Suprapubic skin (tissue), 4 donors: Measurements from ENCODE around the gene PSMC5. TPM values are rescaled to one million over a fixed set of nuclear protein-coding genes. Genes with fewer than 3 reads are reported as not detected.
"Not testable (repeated sequence)": the region's sequence is repeated elsewhere in the genome, so short reads cannot be mapped to it uniquely, and the experiment has no call there.

ENCODE experiments used
- DNase-seq, 2 donors: peaks; one replicate each; pipeline ENCODE4 v3.0.0-alpha.2; 2019; ENCODE audit warnings: low spot score in 2 of 2
- H3K27ac ChIP-seq: fragments of 200-600 bp; sonication (generic); one replicate; pipeline ENCODE4 v1.5.1; 2019
- H3K27me3 ChIP-seq: fragments of 200-600 bp; sonication (generic); one replicate; pipeline ENCODE4 v1.5.1; 2019
- H3K36me3 ChIP-seq: fragments of 200-600 bp; sonication (generic); one replicate; pipeline ENCODE4 v1.5.1; 2019
- H3K4me1 ChIP-seq: fragments of 200-600 bp; sonication (generic); one replicate; pipeline ENCODE4 v1.5.1; 2019
- H3K4me3 ChIP-seq: fragments of 200-600 bp; sonication (generic); one replicate; pipeline ENCODE4 v1.5.1; 2019; ENCODE audit warnings: mild to moderate bottlenecking
- H3K9me3 ChIP-seq: fragments of 200-600 bp; sonication (generic); one replicate; pipeline ENCODE4 v1.5.1; 2019
- CTCF ChIP-seq, 2 donors: fragments of 200-600 bp in 1 of 2; fragments of 450-650 bp in 1 of 2; sonication (generic) in 1 of 2; IDR thresholded peaks; one replicate each; pipeline ENCODE4 v1.5.1; 2016 to 2019; ENCODE audit warnings: antibody characterized with exemption in 2 of 2, mild to moderate bottlenecking in 1 of 2, moderate library complexity in 1 of 2
- EP300 ChIP-seq: sonication (generic); formaldehyde crosslinking; IDR thresholded peaks from one replicate; pipeline ENCODE4 v1.6.1; 2017; ENCODE audit warnings: antibody characterized with exemption
- POLR2A ChIP-seq, 2 donors: fragments of 450-650 bp; IDR thresholded peaks; one replicate each; pipeline ENCODE4 v1.6.1; 2017; ENCODE audit warnings: antibody characterized with exemption in 2 of 2, mild to moderate bottlenecking in 2 of 2, moderate library complexity in 2 of 2
- POLR2AphosphoS5 ChIP-seq, 3 donors: sonication (generic); formaldehyde crosslinking; IDR thresholded peaks; one replicate each; pipeline ENCODE4 v1.6.1; 2017; ENCODE audit warnings: antibody characterized with exemption in 3 of 3
- WGBS: methylation state at CpG from one replicate; pipeline ENCODE4 v1.1.5; 2018; 5-methylcytosine and 5-hydroxymethylcytosine counted together
- total RNA-seq, 4 donors: library from RNA; depleted of rRNA; stranded (reverse); fragments of >200 nt; gene quantifications; one replicate each; pipeline ENCODE4 v1.1.0, GENCODE V29; 2016

Gene PSMC5
- total RNA-seq, 4 donors from 2014 or later = 105 to 144 (median 118) TPM

DNA sequence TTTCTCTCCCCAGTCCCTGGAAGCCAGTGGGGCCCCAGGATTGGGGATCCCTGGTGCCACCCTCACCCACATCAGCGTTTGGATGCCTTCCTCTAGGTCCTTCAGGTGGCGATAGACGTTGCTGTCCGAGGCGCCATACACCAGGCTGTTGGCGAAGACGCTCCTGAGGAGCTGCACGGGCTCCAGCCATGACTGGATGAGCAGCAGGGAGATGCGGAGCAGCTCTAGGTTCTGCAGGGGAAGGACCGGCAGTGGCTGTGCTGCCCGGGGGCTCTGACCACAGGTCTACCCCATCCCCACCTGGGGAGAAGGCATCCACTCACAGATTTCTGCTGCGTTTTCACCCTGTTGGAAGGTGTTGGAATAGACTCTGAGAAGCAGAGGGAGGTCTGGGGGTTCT is 53.5 kb downstream of the PSMC5 start:
- Histone ChIP-seq H3K27me3 (no peaks in the 10 kb centered on the region), H3K27ac (no peak overlapping the region), H3K36me3 (no peaks in the 10 kb centered on the region), H3K4me3 (no peak overlapping the region), H3K9me3 (no peaks in the 10 kb centered on the region), H3K4me1 (no peaks in the 10 kb centered on the region)
- no CpG with 5 or more reads among the region's 12 CpGs for WGBS
- TF ChIP-seq POLR2AphosphoS5 (IDR thresholded peaks at IDR 0.05) = no peak
- TF ChIP-seq POLR2A (IDR thresholded peaks at IDR 0.05) = no peak
- no peak for TF ChIP-seq EP300
- TF ChIP-seq CTCF (IDR thresholded peaks at IDR 0.05) = no peak
- no peak for DNase-seq

DNA sequence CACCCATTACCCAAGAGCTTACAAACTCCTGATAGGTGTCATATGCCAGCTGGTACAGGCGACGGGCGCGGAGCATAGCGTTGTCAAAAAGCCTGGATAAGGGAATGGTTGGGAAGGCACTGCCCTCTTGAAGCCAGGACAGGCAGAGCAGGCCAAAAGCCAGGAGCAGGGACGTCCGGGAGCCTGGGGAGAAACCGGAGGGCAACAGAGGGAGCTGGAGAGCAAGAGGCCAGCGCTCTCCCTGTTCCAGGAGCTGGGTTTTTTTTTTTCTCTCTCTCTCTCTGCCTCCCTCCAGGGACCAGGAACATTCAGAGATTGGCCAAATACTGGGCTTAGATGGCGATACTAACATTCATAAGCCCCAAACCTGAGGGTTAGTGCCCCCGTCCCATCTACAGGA is 54.1 kb downstream of the PSMC5 start:
- not testable (repeated sequence) for H3K27me3 ChIP-seq, H3K4me1 ChIP-seq, DNase-seq, H3K4me3 ChIP-seq, H3K36me3 ChIP-seq, H3K27ac ChIP-seq, H3K9me3 ChIP-seq
- 73% methylated on average over 11 of the region's 11 CpGs for WGBS

Other genes with a start within 250 kb of the PSMC5 start
- 10 to 100 TPM in 2 of 4 donors, 1 to 10 TPM in 2; 9.3 to 20.2 (median 10.2) TPM for gene TACO1, start 226.5 kb upstream of the PSMC5 start, total RNA-seq
- 10 to 100 TPM; 31.6 to 55.1 (median 44.3) TPM for gene MAP3K3, start 205.0 kb upstream of the PSMC5 start, total RNA-seq
- gene LIMD2, start 127.3 kb upstream of the PSMC5 start, total RNA-seq = 1 to 10 TPM; 5.0 to 9.4 (median 6.8) TPM
- gene STRADA, start 85.6 kb upstream of the PSMC5 start, total RNA-seq = 10 to 100 TPM; 17.0 to 52.2 (median 27.4) TPM
- 10 to 100 TPM; 48.1 to 70.0 (median 62.9) TPM for gene CCDC47, start 53.8 kb upstream of the PSMC5 start, total RNA-seq
- 100 to 1,000 TPM in 2 of 4 donors, 10 to 100 TPM in 2; 56.9 to 222 (median 84.9) TPM for gene DDX42, start 53.3 kb upstream of the PSMC5 start, total RNA-seq
- 10 to 100 TPM; 46.4 to 54.7 (median 48.4) TPM for gene FTSJ3, start 232 bp downstream of the PSMC5 start, total RNA-seq
- gene SMARCD2, start 15.3 kb downstream of the PSMC5 start, total RNA-seq = 100 to 1,000 TPM; 234 to 337 (median 309) TPM
- not detected for gene CSH2, start 46.2 kb downstream of the PSMC5 start, total RNA-seq
- not detected for gene GH2, start 54.5 kb downstream of the PSMC5 start, total RNA-seq
- not detected for gene CSH1, start 69.1 kb downstream of the PSMC5 start, total RNA-seq
- gene CSHL1, start 83.8 kb downstream of the PSMC5 start, total RNA-seq = not detected
- not detected for gene GH1, start 91.4 kb downstream of the PSMC5 start, total RNA-seq
- 1 to 10 TPM; 1.5 to 7.9 (median 2.2) TPM for gene CD79B, start 104.9 kb downstream of the PSMC5 start, total RNA-seq
- gene SCN4A, start 145.5 kb downstream of the PSMC5 start, total RNA-seq = 1 to 10 TPM in 2 of 4 donors, under 1 TPM in 2; 0.45 to 4.5 (median 1.6) TPM
- under 1 TPM in 1 of 4 donors, not detected in 3; 0.30 TPM for gene PRR29, start 170.9 kb downstream of the PSMC5 start, total RNA-seq
- gene ICAM2, start 193.2 kb downstream of the PSMC5 start, total RNA-seq = 10 to 100 TPM in 2 of 4 donors, 1 to 10 TPM in 2; 8.4 to 32.5 (median 14.9) TPM